GM18867 (cell line): Measurements from ENCODE around the gene CMTM4.
"Not testable (repeated sequence)": the region's sequence is repeated elsewhere in the genome, so short reads cannot be mapped to it uniquely, and the experiment has no call there.

ENCODE experiments used
- ATAC-seq: cut with Tn5 transposase; IDR thresholded peaks from one replicate; pipeline ENCODE4 v1.9.1; 2021; ENCODE audit warnings: mild to moderate bottlenecking, moderate library complexity; ENCODE audit not compliant: unreplicated experiment

Gene CMTM4

DNA sequence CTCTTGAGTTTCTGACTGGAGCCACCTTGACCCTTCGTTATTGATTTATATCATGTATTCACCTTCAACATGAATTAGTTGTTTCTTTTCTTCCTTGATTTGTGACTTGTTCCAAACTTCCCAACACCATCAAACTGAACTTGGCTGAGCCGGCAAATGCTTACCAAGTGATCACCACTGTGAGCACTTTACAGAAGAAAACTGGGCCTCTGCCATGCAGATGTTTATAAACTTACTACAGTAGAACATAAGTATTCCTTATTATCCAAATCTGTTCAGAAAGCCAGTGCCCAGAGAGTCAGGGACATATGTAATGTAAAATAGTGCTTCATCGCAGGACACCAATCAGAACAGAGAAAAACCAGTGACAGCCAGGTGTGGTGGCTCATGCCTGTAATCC is 19.9 kb downstream of the CMTM4 start:
- no peak for ATAC-seq

DNA sequence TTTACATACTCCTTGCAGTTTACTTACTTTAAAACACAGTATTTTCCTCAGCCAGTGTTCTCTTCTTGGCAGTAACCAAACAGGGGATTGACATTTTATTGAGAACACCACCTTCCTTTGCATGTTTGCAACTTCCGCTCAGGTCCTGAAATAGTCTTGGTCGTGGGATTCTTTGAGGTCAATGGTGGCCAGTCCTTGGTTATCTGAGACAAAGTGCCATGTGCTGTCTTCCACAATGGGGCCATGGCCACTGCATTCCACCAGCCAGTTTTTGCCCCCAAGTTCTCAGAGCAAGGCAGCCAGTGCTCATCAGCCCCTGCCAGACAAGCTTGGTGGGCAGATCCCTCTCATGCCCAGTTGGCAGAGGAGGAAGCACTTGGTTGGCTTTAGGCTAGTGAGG is 22.9 kb downstream of the CMTM4 start:
- ATAC-seq: no peak

DNA sequence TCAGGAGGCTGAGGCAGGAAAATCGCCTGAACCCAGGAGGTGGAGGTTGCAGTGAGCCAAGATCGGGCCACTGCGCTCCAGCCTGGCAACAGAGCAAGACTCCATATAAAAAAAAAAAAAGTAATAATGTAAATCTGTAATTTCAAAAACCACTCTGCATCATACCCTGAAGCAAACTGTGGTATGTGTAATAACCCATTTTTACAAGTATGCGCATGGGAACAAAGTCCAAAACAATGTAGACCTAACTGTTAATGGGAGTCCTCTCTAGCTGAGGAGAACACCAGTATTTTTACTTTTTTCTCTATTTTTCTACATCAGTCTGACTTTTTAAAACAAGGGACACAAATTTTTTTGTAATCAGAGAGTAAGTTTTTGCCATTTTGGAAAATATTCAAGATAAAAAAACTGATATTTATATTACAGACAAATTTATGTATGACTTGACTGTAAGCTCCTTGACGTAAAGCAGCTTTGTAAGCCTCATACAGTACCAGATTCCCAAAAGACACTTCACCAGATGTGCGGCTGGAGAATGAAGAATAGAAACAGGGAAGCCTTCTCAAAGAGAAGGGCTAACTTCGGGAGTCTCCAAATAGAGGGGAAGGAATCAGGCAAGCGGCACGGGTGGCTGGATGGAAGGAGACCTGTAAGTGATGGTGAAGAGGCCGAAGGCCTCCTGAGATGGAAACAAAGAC is 25.7 kb downstream of the CMTM4 start:
- no peak for ATAC-seq

DNA sequence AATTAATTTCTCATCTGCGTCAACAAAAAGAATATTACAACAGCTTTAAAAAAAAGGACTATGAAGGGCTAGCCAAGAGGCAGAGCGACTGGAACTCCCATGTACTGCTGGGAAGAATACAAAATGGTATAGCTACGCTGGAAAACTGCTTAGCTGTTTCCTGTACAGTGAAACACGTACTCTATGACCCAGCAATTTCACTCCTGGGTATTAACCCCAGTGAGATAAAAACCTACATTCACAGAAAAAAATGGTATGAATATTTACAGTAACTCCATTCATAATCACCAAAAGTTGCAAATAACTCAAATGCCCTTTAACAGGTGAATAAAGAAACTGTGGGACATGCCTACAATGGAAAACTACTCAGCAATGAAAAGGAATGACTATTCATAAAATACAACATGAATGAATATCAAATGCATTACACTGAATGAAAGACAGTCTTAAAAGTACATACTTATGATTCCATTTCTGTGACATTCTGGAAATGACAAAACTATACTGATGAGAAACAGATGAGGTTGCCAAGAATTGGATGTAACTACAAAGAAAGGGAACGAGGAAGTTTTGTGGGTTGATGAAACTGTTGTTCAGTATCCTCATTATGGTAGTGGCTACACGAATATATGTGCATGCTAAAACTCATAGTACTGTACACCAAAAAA is 27.6 kb downstream of the CMTM4 start:
- ATAC-seq: no peak

DNA sequence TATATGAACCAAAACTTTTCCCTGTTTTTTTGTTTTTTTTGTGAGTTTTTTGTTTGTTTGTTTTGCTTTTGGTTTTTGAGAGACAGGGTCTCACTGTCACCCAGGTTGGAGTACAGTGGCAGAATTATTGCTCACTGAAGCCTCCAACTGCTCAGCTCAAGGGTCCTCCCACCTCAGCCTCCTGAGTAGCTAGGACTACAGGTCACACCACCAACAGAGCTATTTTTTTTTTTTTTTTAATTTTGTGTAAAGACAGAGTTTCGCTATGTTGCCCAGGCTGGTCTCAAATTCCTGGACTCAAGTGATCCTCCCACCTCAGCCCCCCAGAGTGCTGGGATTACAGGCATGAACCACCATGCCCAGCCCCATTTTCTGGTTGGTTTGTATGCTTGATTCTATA is 28.6 kb downstream of the CMTM4 start:
- no peak for ATAC-seq

DNA sequence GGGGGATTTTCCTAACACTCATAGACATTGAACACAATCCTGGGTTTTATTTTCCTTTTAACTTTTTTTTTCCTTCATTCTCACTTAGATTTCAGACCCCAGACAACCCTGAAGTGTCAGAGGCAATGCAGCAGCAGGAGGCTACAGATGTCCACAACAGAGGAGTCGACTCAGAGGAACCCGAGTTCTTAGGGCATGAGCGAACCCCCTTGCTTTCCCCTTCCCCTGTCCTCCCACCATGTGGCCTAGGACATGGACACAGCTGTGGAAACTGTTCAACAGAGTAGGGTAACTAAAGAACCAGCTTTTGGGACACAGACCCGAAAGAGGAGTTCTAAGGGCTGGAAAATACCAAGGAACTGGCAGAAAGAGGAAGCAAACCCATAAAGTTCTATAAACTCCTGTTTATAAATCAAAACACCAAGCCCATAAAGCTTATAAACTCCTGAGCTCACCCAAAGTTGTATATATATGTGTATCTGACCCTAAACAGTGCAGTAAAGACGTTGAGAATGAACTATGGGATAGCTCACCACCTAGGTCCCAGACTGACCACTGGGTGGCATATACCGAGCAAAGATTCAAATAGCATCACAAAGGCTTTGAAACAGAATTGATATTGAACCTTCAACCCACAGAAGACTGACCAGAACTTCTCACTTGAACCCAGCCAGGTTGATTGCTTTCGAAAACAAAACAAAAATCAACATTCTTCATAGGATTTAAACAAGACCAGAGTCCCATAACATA is 33.9 kb downstream of the CMTM4 start:
- ATAC-seq: no peak

DNA sequence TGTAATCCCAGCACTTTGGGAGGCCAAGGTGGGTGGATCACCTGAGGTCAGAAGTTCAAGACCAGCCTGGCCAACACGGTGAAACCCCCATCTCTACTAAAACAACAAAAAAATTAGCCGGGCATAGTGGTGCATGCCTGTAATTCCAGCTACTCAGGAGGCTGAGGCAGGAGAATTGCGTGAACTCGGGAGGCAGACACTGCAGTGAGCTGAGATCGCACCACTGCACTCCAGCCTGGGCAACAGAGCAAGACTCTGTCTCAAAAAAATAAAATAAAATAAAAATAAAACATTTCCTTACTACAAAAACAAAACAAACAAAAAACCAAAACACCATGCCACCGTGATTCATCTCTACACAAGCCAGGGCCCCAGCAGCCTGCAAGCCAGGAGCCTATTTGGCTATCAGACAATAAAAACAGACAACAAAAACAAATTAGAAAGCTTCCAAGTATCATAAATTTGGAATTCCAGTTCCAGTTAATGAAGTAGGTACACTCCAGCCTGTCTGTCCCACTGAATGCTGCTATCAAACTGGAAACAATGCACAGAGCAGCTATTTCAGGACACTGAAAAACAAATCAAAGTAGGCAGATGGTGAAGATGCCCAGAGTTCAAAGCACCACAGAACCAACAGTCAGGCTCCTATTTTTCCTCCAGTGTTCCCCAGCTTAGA is 34.7 kb downstream of the CMTM4 start:
- not testable (repeated sequence) for ATAC-seq

DNA sequence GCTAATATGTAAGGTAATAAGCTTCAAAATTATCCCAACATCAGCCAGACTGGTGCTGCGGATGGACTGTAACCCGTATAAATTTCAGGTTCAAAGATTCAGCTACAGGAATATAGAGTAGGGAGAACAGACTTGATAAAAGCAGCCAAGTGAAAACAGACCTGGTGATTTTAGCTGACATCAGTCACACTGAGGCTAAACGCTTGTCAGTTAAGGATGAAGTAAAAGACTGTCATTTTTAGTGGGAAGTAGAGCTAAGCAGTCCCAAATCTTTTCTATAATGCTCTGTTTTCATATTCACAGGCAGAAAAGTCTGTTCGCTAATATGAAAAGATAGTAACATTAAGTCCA is 35.4 kb downstream of the CMTM4 start:
- no peak for ATAC-seq

DNA sequence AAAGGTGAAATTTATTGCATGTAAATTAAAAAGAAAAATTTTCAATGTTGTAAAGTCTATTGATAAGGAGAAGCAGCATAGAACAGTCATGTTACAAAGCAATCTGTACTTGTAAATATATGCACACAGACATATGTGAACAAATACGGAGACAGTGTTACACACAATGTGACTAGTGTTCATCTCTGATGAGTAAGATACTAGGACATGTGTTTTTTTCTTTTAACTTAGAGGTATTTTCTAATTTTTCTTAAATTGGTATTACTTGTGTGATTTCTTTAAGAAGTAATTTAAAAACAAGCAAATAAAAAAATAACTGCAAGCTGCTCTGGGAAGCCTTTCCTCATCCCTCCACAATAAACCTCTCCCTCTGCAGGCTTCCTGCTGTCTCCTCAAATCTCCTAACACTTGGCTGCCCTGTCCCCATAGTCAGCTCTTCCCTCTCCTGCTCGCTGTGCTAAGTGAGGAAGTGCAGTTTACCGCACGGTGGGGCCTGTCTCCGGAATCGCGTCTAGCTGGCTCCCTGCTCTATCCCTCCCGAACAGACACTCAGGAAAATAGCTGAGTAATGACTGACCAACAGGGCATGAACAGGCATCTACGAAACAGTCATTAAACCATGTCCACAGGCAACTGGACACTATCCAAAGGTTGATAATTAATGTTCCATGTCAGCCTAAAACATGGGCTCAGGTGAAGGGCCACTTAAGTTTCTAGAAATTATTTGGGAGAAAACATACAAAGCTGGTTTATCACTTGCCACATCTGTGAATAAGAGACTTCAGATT is 35.9 kb downstream of the CMTM4 start:
- ATAC-seq: no peak

DNA sequence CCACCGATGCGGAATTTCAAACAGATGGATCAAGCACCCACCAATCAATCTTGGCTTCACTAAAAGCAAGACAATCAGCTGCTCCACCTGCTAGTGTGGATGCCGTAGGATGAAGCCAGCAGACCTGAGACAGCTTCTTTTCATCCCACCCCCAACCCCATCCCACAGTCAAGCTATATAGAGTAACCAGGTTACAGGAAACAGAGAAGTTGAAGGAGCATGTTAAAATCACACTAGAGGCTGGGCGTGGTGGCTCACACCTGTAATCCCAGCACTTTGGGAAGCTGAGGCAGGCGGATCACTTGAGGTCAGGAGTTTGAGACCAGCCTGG is 37.7 kb downstream of the CMTM4 start:
- no peak for ATAC-seq

DNA sequence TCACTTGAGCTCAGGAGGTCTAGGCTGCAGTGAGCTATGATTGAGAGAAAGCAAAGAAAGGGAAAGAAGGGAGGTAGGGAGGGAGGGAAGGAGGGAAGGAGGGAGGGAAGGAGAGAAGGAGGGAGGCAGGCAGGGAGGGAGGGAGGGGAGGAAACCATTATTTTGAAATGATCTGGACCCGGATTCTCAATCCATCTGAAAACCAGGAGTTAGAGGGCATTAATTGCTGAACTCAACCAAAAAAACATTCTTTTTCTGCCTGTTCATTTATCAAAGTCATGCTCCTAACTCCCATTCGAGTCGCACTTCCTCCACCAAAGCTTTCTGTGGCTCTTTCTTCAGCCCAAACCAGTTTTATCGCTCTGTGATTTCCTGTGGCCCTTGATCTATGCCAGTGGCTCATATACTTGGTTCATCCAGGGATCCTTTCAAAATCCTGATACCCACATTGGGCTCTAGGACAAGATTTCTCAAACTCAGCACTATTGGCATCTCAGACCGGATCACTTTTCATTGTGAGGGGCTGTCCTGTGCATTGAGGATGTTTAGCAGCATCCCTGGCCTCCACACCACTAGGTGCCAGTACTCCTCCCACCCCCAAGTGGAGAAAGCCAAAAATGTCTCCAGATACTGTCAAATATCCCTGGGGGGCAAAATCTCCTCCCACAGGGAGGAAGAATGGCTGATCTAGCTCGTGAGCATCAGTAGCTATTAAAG is 38.2 kb downstream of the CMTM4 start:
- ATAC-seq: no peak

DNA sequence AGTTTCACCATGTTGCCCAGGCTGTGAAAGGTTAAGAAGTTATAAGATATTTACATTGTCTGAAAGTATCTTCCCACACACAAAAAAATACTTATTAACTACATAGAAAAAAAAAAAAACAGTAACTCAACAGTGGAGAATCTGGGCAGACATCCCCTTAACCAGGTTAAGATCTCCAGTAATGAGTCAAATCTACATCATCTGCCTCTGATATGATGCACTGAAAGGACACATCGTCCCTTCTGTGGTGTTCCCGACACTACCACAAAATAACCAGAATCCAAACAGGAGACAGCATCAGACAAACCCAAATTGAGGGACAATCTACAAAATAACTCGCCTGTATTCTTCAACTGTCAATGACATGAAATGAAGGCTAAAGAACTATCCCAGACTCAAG is 40.0 kb downstream of the CMTM4 start:
- ATAC-seq: no peak

DNA sequence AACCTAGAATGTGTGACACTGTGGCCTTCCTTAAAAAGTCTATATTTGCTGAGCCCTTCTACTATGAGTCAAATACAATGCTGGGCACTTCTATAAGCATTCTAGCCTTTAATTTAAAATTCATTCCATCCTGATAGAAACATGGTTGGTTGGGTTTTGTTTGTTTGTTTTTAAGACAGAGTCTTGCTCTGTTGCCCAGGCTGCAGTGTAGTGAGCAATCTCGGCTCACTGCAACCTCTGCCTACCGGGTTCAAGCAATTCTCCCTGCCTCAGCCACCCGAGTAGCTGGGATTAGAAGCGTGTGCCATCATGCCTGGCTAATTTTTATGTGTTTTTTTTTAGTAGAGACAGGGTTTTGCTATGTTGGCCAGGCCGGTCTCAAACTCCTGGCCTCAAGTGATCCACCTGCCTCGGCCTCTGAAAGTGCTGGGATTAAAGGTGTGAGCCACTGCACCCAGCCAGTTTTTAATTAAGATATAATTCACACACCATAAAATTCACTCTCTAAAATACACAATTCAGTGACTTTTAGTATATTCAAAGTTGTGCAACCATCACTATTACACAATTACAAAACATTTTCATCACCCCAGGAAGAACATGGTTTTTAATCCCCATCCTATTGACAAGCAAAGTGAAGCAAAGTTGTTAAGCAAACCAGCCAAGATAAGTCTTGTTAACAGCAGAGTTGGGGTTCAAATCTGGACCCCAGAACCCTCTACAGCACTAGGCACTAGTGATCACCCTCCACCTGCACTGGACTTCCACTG is 42.8 kb downstream of the CMTM4 start:
- no peak for ATAC-seq

DNA sequence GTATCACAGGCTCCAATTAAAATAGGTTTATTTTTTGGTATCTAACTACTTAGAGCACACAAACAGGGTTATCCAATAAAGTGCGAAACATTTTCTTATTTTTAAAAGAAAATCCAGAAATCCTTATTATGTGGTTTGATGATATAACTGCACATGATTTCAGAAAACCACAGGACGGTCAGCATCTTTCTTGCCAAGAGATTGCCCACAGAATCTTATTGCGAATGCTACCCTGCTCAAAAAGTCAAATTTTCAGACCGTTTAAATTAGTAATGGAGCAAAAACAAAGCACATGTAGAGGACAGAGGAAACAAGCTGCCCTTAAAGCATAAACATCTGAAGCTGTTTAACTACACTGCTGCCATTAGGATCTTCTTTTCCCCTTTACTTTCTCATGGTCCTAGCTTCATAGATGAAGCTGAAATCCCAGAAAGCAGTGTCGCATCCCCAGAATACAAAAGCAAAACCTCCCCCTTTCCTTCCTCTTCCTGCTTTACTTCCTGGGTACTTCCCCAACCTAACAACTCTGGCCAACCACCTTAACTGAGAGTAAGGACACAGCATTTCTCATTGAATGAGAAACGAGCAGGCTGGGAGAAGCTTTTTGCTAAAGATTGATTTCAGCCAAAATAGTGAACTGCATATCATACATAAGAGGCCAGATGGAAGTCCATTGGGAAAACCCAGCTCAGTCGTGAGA is 43.7 kb downstream of the CMTM4 start:
- ATAC-seq: no peak

DNA sequence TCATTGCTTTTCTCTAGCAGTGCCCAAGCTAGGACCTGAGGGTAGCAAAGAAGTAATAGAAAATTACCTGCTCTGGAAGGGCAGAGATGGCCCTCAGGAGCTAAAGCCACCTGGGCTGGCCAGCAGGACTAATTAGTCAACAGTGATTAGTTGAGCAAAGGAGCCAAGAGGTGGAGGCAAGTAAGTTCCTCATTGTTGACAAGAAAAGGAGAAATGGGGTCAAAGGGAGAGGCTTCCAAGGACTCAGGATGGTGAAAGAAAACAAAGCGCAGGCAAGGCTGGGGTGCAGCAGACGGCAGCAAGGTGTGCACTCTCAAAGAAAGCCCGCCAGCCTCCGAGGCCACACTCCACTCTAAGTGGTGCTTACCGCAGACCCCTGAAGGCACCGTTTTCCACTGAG is 44.6 kb downstream of the CMTM4 start:
- ATAC-seq: no peak

DNA sequence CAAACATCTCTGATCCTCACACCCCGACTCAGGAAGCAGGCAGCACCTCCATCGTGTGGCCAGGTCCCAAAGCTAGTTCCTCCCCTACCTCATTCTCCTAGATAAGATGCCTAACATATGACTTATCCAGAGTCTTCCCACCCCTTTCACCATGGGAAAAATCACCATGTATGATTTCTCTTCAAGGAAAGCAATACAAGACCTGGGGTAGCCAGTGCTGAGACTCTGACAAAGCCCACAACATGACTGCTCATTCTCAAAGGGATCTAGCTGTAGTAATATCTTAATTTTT is 45.1 kb downstream of the CMTM4 start:
- ATAC-seq: no peak

DNA sequence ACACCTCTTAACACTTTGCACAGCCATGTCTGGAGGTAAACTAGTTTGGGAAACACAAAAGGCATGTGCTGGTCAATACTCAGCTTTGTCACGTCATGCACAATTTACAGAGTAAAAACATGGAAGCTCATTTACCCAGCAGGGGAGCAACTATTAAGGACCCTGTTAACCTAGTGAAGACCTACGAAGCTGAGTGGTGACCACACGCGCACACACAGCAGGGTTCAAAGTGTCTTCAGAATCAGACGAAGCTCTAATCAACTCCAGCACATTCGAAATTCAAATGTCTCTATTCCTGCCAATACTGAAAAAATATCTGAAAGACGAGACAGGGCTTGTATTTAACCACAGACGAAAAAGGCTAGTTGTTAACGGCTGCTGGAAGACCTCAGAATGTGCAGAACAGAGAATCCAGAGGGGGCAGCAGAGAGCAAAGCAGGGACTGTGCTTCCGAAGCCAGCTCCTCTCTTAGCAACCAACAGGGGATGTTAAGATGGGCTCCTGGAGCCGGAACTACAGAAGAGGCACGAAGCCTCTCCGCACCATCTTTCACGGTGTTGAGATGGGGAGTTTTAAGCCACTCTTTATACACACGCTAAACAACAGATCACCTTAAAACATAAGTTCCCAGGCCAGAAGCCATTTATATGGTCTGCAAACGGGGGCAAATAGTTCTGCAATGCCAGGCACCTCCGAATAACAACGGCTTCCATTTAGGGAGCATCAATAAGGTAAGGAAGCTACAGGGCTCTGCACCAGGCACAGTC is 45.7 kb downstream of the CMTM4 start:
- ATAC-seq: peak; percentile 95

DNA sequence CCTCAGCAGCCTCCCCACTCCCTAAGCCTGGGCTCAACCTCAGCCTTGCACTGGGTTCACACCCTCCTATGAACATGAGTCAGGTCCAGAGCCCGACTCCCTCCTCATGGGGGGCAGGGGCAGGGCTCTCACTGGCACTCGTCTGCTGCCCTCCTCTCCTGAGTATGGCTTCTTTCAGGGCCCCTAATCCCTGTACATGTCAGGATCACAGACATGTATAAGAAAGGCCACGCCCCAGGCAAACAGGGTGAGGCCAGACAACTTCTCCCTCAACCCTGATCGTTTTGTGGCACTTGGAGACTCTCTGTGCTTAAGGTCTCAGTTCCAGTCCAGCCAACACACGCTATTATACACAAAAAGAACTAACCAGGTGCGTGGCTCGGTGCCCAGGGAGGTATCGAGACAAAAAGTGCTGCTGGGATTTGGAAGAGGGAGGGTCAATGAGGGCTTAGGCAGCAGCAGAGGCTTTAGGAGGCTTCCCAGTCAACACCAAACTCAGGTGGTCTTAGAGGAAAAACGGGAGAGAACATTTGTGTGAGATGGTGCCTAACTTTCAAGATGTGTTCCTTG is 46.8 kb downstream of the CMTM4 start:
- ATAC-seq: no peak
